SK-N-SH (cell line): Measurements from ENCODE around the gene LMO4. TPM values are rescaled to one million over a fixed set of nuclear protein-coding genes. Genes with fewer than 3 reads are reported as not detected.

Source experiments
- CTCF ChIA-PET: fragments of 300-600, 350-600 bp; formaldehyde crosslinking; extraction: SDS; loops from one replicate; lab custom pipeline; 2021; lab: Yijun Ruan, JAX
- POLR2A ChIA-PET: fragments of 350-600 bp; sonication (Branson Sonifier 250); formaldehyde crosslinking; extraction: SDS; loops from one replicate; lab custom pipeline; 2020; ENCODE audit warnings: antibody characterized with exemption, inconsistent platforms; lab: Yijun Ruan, JAX
- DNase-seq: peaks from one replicate; pipeline ENCODE4 v3.0.0; 2012
- H2AFZ ChIP-seq: fragments of 200-600 bp; sonication (generic); 2 replicates; pipeline ENCODE4 v1.8.1; 2016; ENCODE audit warnings: antibody characterized with exemption, mild to moderate bottlenecking, low read depth
- H3F3A ChIP-seq: fragments of 200-600 bp; sonication (generic); replicated peaks from 2 replicates; pipeline ENCODE3; 2016; ENCODE audit warnings: antibody characterized with exemption, mild to moderate bottlenecking; ENCODE audit not compliant: insufficient read depth
- H3K27ac ChIP-seq, 2 experiments: fragments of 200-500 bp in 1 of 2; fragments of 200-600 bp in 1 of 2; sonication (Bioruptor generic) in 1 of 2; sonication (generic), shearing (Covaris generic) in 1 of 2; 2 replicates each; pipeline versions ENCODE4 v1.5.1 to v1.6.1; 2014 to 2016; ENCODE audit warnings: low read depth in 2 of 2, inconsistent platforms in 1 of 2, low read length in 1 of 2, mild to moderate bottlenecking in 1 of 2, mixed read lengths in 1 of 2
- H3K27me3 ChIP-seq: fragments of 200-600 bp; sonication (generic), shearing (Covaris generic); 2 replicates; pipeline ENCODE4 v1.6.1; 2016; ENCODE audit warnings: mixed run types; ENCODE audit not compliant: insufficient read depth
- H3K36me3 ChIP-seq, 2 experiments: fragments of 200-500 bp in 1 of 2; fragments of 200-600 bp in 1 of 2; sonication (Bioruptor generic) in 1 of 2; sonication (generic) in 1 of 2; replicated peaks in 1 of 2; 2 replicates each; pipeline versions ENCODE3 to v1.5.1; 2014 to 2016; ENCODE audit warnings: low read length in 1 of 2, mild to moderate bottlenecking in 1 of 2; ENCODE audit not compliant: insufficient read depth in 2 of 2, control insufficient read depth in 1 of 2
- H3K4me1 ChIP-seq, 2 experiments: fragments of 200-500 bp in 1 of 2; fragments of 200-600 bp in 1 of 2; sonication (Bioruptor generic) in 1 of 2; sonication (generic), shearing (Covaris generic) in 1 of 2; 2 replicates each; pipeline versions ENCODE4 v1.5.1 to v1.6.1; 2014 to 2016; ENCODE audit warnings: low read depth in 1 of 2, low read length in 1 of 2, mixed run types in 1 of 2; ENCODE audit not compliant: insufficient read depth in 2 of 2, control insufficient read depth in 1 of 2
- H3K4me2 ChIP-seq: fragments of 200-600 bp; sonication (generic), shearing (Covaris generic); 2 replicates; pipeline ENCODE4 v1.6.1; 2017; ENCODE audit warnings: mixed run types
- H3K4me3 ChIP-seq, 2 experiments: fragments of 200-500 bp in 1 of 2; fragments of 200-600 bp in 1 of 2; sonication (Bioruptor generic) in 1 of 2; sonication (generic), shearing (Covaris generic) in 1 of 2; 2 replicates each; pipeline versions ENCODE4 v1.5.1 to v1.8.1; 2014 to 2016; ENCODE audit warnings: low read depth in 2 of 2, inconsistent platforms in 1 of 2, low read length in 1 of 2, mild to moderate bottlenecking in 1 of 2, mixed read lengths in 1 of 2, moderate library complexity in 1 of 2
- H3K79me2 ChIP-seq: fragments of 200-600 bp; sonication (generic); 2 replicates; pipeline ENCODE4 v1.8.1; 2017; ENCODE audit warnings: mild to moderate bottlenecking; ENCODE audit not compliant: insufficient read depth
- H3K9ac ChIP-seq: fragments of 200-600 bp; sonication (generic); 2 replicates; pipeline ENCODE4 v1.6.1; 2017; ENCODE audit warnings: mixed run types
- H3K9me2 ChIP-seq: fragments of 200-600 bp; sonication (generic); 2 replicates; pipeline ENCODE4 v1.6.1; 2017; ENCODE audit warnings: mixed run types
- H3K9me3 ChIP-seq: fragments of 200-600 bp; sonication (generic); 2 replicates; pipeline ENCODE4 v1.6.1; 2017; ENCODE audit warnings: mixed run types, mild to moderate bottlenecking, moderate library complexity
- H4K20me1 ChIP-seq: fragments of 200-600 bp; sonication (generic); 2 replicates; pipeline ENCODE4 v1.6.1; 2017; ENCODE audit warnings: mild to moderate bottlenecking, mixed run types; ENCODE audit not compliant: insufficient read depth
- CHD2 ChIP-seq: fragments of 150-350 bp; IDR thresholded peaks from 2 replicates; pipeline ENCODE4 v1.6.1; 2018; ENCODE audit warnings: low read length; ENCODE audit not compliant: partially characterized antibody
- FOSL2 ChIP-seq: IDR thresholded peaks from 2 replicates; pipeline ENCODE4 v1.4.0; 2012; ENCODE audit warnings: low read depth, mild to moderate bottlenecking, moderate library complexity, borderline replicate concordance
- FOXJ3 ChIP-seq: sonication (generic); formaldehyde crosslinking; IDR thresholded peaks from 2 replicates; pipeline ENCODE4 v1.5.1; 2020; ENCODE audit warnings: mild to moderate bottlenecking, missing genetic modification reagents
- FOXM1 ChIP-seq: IDR thresholded peaks from 2 replicates; pipeline ENCODE4 v1.4.0; 2012; ENCODE audit warnings: low read depth, mild to moderate bottlenecking
- GABPA ChIP-seq: IDR thresholded peaks from 2 replicates; pipeline ENCODE4 v1.4.0; 2012; ENCODE audit warnings: low read depth, mild to moderate bottlenecking
- IRF3 ChIP-seq: fragments of 150-350 bp; IDR thresholded peaks from 2 replicates; pipeline ENCODE4 v1.6.1; 2016; ENCODE audit warnings: mild to moderate bottlenecking, low read depth, low read length
- MEF2A ChIP-seq: IDR thresholded peaks from 2 replicates; pipeline ENCODE4 v1.4.0; 2012; ENCODE audit warnings: low read depth, borderline replicate concordance
- PBX3 ChIP-seq: IDR thresholded peaks from 2 replicates; pipeline ENCODE4; 2012
- RAD21 ChIP-seq: IDR thresholded peaks from 2 replicates; pipeline ENCODE4 v1.6.1; 2012; ENCODE audit warnings: mild to moderate bottlenecking, low read length
- RCOR1 ChIP-seq: fragments of 150-350 bp; IDR thresholded peaks from 2 replicates; pipeline ENCODE4 v1.6.1; 2017; ENCODE audit warnings: antibody characterized with exemption, low read length
- REST ChIP-seq: IDR thresholded peaks from 2 replicates; pipeline ENCODE4 v1.6.1; 2012; ENCODE audit warnings: mild to moderate bottlenecking, low read depth, low read length, moderate library complexity
- SIN3A ChIP-seq: IDR thresholded peaks from 2 replicates; pipeline ENCODE4 v1.6.1; 2012; ENCODE audit warnings: low read depth, mild to moderate bottlenecking, low read length, moderate library complexity, borderline replicate concordance
- SMC3 ChIP-seq: IDR thresholded peaks from 2 replicates; pipeline ENCODE4 v1.6.1; 2012; ENCODE audit warnings: low read depth, low read length, improper control_type of control experiment
- TCF12 ChIP-seq: IDR thresholded peaks from 2 replicates; pipeline ENCODE4 v1.4.0; 2012
- USF1 ChIP-seq: IDR thresholded peaks from 2 replicates; pipeline ENCODE4 v1.4.0; 2012; ENCODE audit warnings: low read depth, borderline replicate concordance
- USF2 ChIP-seq: fragments of 150-350 bp; IDR thresholded peaks from 2 replicates; pipeline ENCODE4 v1.6.1; 2017; ENCODE audit warnings: antibody characterized with exemption, low read length, low read depth, borderline replicate concordance
- polyA plus RNA-seq, 3 experiments: library from polyadenylated mRNA; depleted of rRNA; stranded (reverse); fragments of >200 nt; gene quantifications; 2 replicates each; pipeline ENCODE4 v1.2.3, GENCODE V29; 2012

The LMO4 gene
- polyA plus RNA-seq, 1 of the 3 experiments (the other 2 are of a cell fraction) = 64.7 TPM

- peaks cover 0 to 15% of the 10 kb centered on the region in 2 experiments for H3K36me3 ChIP-seq
- no peak overlapping the region for H3K4me3 ChIP-seq
- peaks cover 3 to 15% of the 10 kb centered on the region in 2 experiments; a peak in 2 of 4 replicates for H3K4me1 ChIP-seq
- H3K79me2 ChIP-seq = no peaks in the 10 kb centered on the region
- peaks cover 4% of the 10 kb centered on the region; the same call in 1 of the 2 replicates for H3K9me3 ChIP-seq
- POLR2A ChIA-PET = no interaction called here
- H3K27ac ChIP-seq = no peak overlapping the region
- no peak overlapping the region for H3K9ac ChIP-seq
- H3K4me2 ChIP-seq = no peak overlapping the region
- H3K9me2 ChIP-seq = no peaks in the 10 kb centered on the region
- peaks cover 16% of the 10 kb centered on the region for H3F3A ChIP-seq
- H2AFZ ChIP-seq = no peak overlapping the region
- TF ChIP-seq SMC3 (no peak), USF1 (no peak), SIN3A (no peak), RAD21 (no peak), FOXJ3 (CRISPR knock-in tag) (no peak), IRF3 (no peak), REST (no peak), MEF2A (no peak), TCF12 (no peak), PBX3 (no peak), FOXM1 (no peak), CHD2 (no peak), USF2 (no peak), RCOR1 (no peak), FOSL2 (no peak), GABPA (no peak)
- TF ChIP-seq, all 33 proteins: peak for 0
- DNase-seq = no peak
- CTCF ChIA-PET = interaction anchor here (1.2 kb wide), 1 partner anchor 12 kb away, joined by 3 read pairs; no protein-coding TSS in a partner anchor
- Histone ChIP-seq H4K20me1 (no peaks in the 10 kb centered on the region), H3K27me3 (no peaks in the 10 kb centered on the region)
Observed at GRCh38 chr1:87388411-87388810, 59.7 kb downstream of the LMO4 start.
